HG03558 (cell line): ENCODE data around the gene ACOD1.
"Not testable (repeated sequence)": the region's sequence is repeated elsewhere in the genome, so short reads cannot be mapped to it uniquely, and the experiment has no call there.

Experiments used
- ATAC-seq: cut with Tn5 transposase; IDR thresholded peaks from one replicate; pipeline ENCODE4 v1.9.1; 2021; ENCODE audit warnings: moderate number of reproducible peaks; ENCODE audit not compliant: unreplicated experiment; ENCODE audit errors: extremely low read depth

The ACOD1 gene

DNA sequence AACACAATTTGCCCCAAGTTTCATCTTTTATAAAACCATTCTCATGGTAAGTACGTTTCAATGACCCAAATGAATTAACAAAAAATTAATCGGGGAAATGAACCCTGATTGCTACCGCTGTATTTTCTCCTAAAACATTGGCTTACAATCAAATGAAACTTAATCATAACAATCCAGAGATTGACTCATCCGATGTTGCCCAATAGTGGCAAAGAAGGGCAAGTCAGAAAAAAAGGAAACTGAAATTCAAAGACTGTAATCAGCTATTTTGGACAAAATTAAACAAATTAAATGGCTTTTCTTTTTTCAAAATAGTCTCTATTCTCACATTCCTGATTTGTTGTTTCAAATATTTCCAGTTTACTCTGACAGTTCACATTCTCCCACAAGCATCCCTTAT, 3.9 kb upstream of the ACOD1 start:
- ATAC-seq, result no peak

DNA sequence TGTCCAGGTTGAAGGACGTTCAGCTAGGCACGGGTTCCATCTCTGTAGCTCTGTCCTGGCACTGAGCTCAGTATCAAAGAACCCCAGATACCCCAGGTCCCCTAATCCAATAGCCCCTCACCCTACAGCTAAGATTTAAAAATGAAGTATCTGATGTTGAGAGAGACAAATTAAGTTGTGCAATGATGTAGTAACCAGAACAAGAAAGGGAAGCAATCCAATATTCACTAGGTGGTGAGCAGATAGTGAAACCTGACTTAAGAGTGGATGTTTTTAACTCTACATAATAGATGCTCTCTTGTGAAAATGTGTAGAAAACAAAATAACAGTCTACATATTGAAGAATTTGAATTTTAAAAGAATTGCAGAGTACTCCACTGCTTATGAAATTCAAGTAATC, 1.8 kb downstream of the ACOD1 start:
- no peak for ATAC-seq

DNA sequence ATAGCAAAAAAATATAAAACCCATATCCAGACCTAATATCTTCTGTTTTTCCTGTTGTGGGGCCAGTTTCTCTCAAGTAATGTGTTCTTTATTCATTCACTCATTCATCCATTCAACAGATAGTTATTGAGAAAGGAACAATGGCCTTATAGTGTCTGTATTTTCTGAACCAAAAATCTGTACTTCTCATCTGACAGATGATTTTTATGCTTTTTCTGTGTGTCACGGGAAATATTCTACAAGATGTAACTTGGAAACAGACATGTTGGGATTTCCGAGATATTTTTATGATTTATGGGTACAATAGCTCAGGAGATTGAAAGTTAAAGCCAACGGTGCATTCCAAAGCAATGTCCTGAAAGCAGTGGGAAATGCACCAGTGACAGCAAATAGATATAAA, 5.7 kb downstream of the ACOD1 start:
- no peak for ATAC-seq

DNA sequence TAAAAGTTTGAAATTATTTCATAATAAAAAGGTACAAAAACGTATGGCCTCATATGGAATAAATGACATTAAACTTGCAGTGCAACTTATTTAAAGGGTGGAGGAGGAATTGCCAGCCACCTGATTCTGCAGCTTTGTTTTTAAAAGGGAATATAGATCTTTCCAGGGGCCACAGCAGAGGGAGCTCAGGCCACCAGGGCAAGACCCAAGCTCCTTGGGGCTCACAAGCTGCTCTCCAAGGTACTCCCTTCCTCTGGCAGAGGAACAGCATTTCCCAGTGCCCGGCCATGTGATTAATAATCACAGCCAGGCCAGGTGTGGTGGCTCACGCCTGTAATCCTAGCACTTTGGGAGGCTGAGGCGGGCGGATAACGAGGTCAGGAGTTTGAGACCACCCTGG, 6.2 kb downstream of the ACOD1 start:
- no peak for ATAC-seq

DNA sequence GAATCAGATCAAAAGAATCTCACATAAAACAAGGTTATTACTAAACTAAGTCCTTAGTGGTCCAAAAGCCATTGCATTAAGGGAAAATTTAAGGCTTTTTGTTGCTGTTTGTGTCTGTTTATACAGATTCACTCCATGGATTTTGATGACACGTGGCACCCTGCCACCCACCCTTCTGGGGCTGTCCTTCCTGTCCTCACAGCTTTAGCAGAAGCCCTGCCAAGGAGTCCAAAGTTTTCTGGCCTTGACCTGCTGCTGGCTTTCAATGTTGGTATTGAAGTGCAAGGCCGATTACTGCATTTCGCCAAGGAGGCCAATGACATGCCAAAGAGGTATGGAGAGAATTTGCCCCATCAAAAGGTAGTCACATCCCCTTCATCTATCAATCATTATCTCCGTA, 6.9 kb downstream of the ACOD1 start:
- ATAC-seq, result no peak

DNA sequence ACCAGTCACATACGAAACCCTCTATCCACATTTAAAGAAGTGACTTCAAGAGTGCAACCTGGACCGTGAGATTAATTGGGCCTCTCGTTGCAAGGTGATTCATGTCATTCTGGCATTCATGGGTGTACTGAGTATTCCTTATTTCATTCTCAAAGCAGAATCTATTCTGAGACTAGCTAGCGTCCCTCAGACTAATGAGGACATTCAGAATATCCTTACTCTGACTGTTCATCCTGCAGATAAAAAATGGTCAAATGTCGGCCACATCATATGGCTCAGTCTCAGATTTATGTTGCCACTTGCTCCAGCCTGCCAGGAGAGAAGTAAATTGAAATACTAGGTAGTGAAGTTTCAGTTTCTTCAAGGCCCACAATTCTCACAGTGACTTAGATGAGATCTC, 7.3 kb downstream of the ACOD1 start:
- no peak for ATAC-seq

DNA sequence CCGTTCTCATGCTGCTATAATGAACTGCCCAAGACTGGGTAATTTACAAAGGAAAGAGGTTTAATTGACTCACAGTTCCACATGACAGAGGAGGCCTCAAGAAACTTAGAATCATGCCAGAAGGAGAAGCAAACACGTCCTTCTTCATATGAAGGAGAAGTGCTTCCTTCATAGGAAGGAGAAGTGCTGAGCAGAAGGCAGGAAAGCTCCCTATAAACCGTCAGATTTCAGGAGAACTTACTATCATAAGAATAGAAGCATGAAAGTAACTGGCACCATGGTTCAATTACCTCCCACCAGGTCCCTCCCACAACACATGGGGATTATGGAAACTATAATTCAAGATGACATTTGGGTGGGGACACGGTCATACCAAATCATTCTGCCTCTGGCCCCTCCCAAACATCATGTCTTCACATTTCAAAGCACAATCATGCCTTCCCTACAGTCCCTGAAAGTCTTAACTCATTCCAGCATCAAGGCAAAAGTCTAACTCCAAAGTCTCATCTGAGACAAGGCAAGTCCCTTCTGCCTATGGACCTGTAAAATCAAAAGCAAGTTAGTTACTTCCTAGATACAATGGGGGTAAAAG, 10.6 kb downstream of the ACOD1 start:
- ATAC-seq, result no peak

DNA sequence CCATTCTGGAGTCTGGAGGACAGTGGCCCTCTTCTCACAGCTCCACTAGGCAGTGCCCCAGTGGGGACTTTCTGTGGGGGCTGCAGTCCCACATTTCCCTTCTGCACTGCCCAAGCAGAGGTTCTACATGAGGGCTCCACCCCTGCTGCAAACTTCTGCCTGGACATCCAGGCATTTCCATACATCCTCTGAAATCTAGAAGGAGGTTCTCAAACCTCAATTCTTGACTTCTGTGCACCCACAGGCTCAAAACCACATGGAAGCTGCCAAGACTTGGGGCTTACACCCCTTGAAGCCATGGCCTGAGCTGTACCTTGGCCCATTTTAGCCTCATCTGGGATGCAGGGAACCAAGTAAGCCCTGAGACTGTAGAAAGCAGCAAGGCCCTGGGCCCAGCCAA, 11.4 kb downstream of the ACOD1 start:
- ATAC-seq, result not testable (repeated sequence)

DNA sequence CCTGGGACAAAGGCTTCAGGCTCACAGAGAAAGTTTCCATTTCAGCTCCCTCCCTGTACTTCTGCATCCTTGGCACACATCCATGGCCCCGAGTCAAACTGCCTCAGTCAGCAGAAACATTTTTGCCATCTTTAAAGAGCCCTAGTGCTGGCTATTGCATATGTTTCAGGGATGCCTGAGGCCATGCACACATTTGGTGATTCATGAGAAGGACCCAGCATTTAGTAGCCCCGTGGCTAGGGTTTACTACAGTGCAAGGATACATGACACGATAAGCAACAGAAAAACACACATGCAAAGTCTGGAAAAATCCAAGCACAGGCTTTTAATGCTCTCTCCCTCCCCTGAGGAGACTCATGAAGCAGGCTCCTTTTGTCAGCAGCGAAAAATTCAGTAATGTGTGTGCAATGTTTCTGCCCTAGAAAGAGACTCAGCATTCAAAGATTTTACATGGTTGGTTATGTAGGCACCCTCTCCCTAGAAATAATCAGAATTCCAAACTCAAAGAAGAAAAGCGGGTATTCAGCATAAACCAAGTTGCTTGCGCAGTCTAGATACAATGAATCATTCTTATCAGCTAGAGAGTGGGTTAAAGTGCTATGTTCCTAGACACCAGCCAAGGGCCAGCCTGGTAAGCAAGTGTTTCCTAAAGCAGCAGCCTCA, 17.6 kb downstream of the ACOD1 start:
- ATAC-seq, result no peak

DNA sequence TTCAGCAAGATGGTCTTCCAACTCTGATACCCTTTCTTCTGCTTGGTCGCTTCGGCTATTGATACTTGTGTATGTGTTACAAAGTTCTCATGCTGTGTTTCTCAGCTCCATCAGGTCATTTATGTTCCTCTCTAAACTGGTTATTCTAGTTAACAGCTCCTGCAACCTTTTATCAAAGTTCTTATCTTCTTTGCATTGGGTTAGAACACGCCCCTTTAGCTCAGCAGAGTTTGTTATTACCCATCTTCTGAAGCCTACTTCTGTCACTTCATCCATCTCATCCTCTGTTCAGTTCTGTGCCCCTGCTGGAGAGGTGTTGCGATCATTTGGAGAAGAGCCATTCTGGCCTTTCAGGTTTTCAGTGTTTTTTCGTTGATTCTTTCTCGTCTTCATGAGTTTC, 18.7 kb downstream of the ACOD1 start:
- ATAC-seq, result no peak

DNA sequence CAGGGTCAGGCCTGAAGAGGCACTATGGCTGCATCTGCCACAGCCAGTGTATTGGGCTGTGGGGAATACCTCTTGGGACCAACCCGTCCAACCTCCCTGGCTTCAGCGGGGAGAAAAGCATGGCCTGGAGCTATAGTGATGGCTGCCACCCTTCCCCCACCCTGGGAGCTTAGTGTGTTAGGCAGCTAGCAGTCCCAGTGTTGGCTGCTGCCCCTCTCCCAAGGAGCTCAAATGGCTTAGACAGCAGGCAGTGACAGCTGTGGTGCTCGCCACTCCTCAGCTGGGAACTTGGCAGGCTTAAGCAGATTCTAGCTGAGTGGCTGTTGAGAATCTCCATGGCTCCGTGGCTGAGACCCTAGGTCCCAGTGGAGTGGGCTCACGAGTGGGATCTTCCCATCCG, 19.7 kb downstream of the ACOD1 start:
- ATAC-seq, result no peak

DNA sequence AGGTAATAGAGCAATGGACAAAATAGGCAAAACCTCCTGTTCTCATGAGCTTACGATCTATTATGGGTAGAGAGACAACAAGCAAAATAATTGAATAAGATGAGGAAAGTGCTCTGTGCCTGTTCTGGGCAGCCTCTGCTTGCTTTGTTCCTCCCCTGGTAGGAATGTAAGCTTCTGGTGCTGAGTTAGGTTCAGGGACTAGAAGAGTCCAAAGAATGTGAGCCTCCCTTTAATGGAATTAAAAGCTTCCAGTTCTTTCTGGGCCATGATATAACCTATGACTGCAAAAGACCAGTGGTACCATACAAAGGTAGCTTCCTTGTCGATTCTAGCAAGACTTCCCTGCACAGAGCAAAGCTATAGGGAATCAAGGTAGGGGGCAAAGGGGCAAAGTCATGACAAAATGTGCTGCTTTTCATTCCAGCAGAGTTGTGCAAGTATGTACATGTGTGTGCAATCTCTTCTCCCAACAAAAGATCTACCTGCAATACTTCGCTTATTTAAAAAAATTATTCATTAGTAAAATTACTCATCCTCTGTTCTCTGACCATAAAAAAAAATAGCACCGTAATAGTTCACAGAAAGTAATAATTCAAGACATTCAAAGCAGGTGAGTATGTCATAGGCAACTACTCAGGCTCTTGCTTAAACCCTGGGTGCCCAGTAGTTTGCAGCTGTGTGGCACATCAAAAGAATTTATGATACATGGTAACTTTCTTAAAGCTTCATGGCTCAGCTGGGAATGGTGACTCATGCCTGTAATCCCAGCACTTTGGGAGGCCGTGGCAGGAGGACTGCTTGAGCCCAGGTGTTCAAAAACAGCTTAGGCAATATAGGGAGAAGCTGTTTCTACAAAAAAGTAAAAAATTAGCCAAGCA, 21.4 kb downstream of the ACOD1 start:
- no peak for ATAC-seq

DNA sequence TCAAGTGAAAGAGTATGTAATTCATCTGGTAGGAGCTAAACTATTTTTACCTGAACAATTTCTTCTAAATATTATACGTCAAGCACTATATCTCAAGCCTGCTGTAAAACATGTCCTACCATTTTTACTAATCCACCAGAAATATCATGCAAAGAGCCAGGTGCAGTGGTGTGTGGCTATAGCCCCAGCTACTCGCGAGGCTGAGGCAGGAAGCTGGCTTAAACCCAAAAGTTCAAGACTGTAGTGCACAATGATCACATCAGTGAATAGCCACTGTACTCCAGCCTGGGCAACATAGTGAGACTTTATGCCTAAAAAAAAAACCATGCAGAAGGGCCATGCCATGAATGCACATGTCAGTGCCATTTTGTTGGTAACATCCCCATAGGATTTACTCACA, 22.9 kb downstream of the ACOD1 start:
- ATAC-seq, result peak; percentile 47

DNA sequence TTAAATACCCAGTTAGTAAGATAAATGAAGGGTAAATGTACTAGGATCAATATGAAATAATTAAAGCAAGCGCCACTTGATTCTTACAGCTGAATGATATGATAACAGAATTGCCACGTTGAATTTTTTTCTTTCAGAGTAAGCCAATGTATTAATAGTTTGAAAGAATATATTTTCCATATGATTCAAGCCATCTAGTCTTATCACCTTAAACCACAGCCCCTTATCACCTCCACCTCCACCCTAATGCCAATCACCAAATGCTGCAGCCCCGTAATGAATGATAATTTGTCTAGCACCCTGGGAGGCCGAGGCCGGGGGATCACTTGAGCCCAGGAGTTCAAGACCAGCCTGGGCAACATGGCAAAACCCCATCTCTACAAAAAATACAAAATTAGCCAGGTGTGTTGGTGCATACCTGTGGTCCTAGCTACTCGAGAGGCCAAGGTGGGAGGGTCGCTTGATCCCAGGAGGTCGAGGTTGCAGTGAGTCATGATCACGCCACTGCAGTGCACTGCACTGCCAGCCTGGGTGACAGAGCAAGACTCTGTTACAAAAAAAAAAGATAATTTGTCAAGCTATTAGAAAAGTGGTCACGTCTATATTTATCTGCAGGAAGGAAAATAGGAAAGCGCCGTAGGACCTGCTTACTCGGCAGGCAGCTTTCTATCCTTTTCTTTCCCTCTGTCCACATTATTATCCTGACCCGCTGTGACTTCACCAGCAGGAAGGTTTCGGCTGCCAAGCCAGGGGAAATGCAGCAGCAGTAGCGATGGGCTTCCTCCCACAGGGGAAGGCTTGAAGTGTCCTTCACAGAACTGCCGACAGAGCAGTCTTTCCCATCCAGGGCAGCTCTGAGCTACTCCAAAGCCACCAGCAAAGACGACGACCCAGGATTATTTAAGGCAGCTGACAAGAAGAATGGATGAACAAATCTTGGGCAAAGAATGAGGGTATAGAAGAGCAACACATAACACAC, 23.8 kb downstream of the ACOD1 start:
- no peak for ATAC-seq

DNA sequence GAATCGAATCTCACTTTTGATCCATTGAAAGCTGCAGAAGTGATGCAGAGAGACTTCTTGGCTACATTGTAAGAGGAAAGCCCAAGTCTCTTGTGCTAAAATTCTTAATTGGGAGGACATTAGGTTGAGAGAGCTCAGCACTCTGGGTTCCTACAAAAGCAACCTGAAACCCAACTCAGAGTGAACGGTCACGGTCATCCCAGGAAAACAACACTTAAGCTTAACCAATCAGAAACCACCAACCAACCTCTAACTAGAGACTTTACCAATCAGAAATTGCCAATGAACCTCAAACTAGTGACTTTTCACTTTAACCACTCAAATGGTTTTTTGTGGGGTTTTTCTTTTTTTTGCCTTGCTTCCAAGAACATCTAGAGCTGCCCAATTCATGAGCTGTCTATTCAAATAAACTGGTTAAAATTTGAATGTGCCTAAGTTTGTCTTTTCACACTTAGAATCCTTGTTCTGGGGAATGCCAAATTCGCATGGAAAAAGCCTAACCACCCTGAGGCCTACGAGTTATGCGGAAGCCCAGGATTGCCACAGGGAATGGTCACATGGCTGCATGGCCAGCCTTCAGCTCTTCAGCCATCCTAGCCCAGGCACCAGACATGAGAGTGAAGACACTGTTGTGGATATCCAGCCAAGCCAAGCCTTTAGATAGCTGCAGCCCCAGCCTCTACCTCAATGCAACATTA, 25.8 kb downstream of the ACOD1 start:
- ATAC-seq, result no peak

DNA sequence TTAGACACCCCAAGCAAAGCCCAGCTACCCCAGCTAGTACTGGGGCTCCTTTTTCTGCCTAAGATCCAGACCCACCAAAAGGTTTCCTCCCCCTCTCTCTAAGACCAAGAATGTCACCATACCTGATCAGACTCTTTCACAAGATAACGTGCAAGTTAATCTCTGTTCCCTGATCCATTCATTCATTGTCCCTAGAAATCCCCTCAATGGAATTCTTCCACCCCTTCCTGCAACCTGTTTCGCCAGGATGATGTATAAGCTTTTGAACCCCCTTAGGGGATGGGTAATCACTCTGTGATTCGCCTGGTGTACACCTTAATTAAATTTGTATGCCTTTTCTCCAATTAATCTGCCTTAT, 26.3 kb downstream of the ACOD1 start:
- no peak for ATAC-seq

DNA sequence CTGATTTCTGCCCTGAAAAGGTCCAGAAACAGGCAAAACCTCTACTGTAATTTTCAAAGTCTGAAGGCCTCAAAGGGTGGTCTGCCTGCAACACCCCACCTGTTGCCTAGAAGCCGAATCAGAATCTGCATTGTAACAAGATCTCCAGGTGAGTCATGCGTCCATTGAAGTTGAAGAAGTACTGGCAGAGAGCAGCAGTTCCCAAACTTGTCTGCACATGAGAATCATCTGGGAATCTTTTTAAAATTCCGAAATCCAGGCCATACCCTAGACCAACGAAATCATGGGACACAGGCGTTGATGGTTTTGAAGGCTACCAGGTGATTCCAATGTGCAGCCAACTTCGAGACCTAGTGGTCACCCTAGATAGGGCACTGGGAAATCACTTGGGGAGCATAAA, 27.6 kb downstream of the ACOD1 start:
- ATAC-seq, result no peak

DNA sequence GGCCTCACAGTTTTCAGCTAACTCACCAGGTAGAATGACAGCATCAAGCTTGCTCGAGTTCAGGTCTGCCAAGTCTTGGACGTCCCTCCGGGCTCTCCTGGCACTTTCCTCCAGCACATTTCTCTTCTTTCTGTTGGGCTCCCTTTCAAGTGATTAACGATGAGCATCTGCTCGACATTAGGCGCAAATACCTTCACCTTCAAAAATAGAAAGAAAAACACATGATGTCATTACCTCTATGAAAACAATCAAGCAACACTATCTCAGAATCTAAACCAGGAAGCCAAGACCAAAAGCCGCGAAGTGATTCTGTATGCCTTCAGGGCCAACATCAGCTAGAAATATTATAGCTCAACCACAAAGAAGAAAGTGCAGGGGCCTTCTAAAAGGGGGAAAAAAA, 28.2 kb downstream of the ACOD1 start:
- ATAC-seq, result no peak

DNA sequence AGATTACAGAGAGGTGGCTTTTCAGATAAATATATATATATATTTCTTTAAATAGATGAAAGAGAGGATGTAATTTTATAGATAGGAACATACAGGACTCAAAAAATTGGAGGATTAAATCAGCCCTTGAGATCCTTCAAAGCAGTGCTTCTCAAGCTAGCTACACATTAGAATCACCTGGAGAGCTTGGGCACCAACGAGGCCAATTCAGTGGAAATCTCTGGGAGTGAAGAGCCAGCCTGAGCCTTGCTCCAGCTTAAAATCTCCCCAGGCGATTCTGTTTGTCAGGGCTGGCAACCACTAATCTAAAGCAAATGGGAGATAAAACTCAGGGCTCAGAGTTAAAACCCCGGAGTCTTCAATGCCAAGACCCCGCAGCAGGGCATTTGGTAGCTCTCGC, 28.6 kb downstream of the ACOD1 start:
- no peak for ATAC-seq
